ENCODE results near the gene YOD1.

DNA sequence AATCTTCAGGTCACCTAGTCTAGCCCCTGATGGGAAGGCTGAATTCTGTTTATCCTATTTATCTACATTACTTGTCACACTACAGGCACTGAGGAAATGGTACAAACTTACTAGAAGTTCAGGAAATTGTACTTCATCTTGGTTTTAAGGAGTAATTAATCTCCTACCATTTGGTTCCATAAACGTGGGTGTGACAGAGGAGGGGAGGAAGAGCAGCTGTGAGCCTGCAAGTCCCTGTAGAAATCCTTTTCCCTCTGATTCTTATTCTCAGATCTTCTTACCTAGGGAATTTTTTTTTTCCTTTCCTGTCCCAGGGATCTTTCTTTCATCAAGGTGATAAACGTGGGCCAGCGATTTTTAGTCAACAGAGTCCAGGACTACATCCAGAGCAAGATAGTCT, 16.2 kb upstream of the YOD1 start:
- TF ChIP-seq SMC3 (conservative IDR thresholded peaks at IDR 0.05; ENCODE audit: poor library complexity) = no peak
- TF ChIP-seq, protein P1, sequence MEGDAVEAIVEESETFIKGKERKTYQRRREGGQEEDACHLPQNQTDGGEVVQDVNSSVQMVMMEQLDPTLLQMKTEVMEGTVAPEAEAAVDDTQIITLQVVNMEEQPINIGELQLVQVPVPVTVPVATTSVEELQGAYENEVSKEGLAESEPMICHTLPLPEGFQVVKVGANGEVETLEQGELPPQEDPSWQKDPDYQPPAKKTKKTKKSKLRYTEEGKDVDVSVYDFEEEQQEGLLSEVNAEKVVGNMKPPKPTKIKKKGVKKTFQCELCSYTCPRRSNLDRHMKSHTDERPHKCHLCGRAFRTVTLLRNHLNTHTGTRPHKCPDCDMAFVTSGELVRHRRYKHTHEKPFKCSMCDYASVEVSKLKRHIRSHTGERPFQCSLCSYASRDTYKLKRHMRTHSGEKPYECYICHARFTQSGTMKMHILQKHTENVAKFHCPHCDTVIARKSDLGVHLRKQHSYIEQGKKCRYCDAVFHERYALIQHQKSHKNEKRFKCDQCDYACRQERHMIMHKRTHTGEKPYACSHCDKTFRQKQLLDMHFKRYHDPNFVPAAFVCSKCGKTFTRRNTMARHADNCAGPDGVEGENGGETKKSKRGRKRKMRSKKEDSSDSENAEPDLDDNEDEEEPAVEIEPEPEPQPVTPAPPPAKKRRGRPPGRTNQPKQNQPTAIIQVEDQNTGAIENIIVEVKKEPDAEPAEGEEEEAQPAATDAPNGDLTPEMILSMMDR (IDR thresholded peaks at IDR 0.05; ENCODE audit: poor library complexity, severe bottlenecking) = no peak
- no peak for TF ChIP-seq POLR2AphosphoS5 (IDR thresholded peaks at IDR 0.05)
- no peak for TF ChIP-seq EP300 (conservative IDR thresholded peaks at IDR 0.05; ENCODE audit: poor library complexity, severe bottlenecking)
- TF ChIP-seq TAF1 (IDR thresholded peaks at IDR 0.05; ENCODE audit: low read depth) = no peak
- TF ChIP-seq RAD21 (conservative IDR thresholded peaks at IDR 0.05) = no peak

All from neural cell (in vitro differentiated cells).